CD4-positive, alpha-beta T cell (primary cell): ENCODE results near the gene PTPRN2. TPM values are rescaled to one million over a fixed set of nuclear protein-coding genes. Genes with fewer than 3 reads are reported as not detected.

ENCODE experiments used
- ATAC-seq: fragments of 200-7000 bp; cut with Tn5 transposase; one replicate; pipeline ENCODE4 v1.10.0; 2022; ENCODE audit warnings: mild to moderate bottlenecking; ENCODE audit not compliant: poor library complexity
- CTCF ChIA-PET: fragments of 350-600 bp; sonication (Branson Sonifier 250); formaldehyde crosslinking; loops from one replicate; lab custom pipeline; 2021; ENCODE audit warnings: antibody characterized with exemption, inconsistent platforms; lab: Charles Lee
- POLR2A ChIA-PET: fragments of 350-600 bp; sonication (Branson Sonifier 250); formaldehyde crosslinking; loops from one replicate; lab custom pipeline; 2021; ENCODE audit warnings: antibody characterized with exemption, inconsistent platforms; lab: Charles Lee
- DNase-seq, 14 experiments: peaks; one replicate each; pipeline ENCODE4 v3.0.0-alpha.2; 2013 to 2020; ENCODE audit warnings: mixed read lengths in 2 of 14
- H3K27ac ChIP-seq, 2 donors: one replicate each; pipeline versions ENCODE4 v1.5.1 to v1.7.0; 2013; ENCODE audit warnings: low read length in 2 of 2, low read depth in 1 of 2, mild to moderate bottlenecking in 1 of 2
- H3K27me3 ChIP-seq, 2 experiments: 1 replicate in 1 of 2; 2 replicates in 1 of 2; pipeline versions ENCODE4 v1.6.1 to v1.7.0; 2013; ENCODE audit warnings: low read length in 2 of 2, control low read depth in 1 of 2, mild to moderate bottlenecking in 1 of 2, moderate library complexity in 1 of 2; ENCODE audit not compliant: insufficient read depth in 2 of 2, control insufficient read depth in 1 of 2
- H3K36me3 ChIP-seq: one replicate; pipeline ENCODE4 v1.6.1; 2013; ENCODE audit warnings: low read length, control low read depth; ENCODE audit not compliant: insufficient read depth
- H3K4me1 ChIP-seq: one replicate; pipeline ENCODE4 v1.6.1; 2013; ENCODE audit warnings: low read length, control low read depth; ENCODE audit not compliant: insufficient read depth
- H3K4me3 ChIP-seq: one replicate; pipeline ENCODE4 v1.5.1; 2013; ENCODE audit warnings: mild to moderate bottlenecking, low read length, moderate library complexity
- H3K9me3 ChIP-seq, 2 experiments: 1 replicate in 1 of 2; 2 replicates in 1 of 2; pipeline versions ENCODE4 v1.6.1 to v1.7.0; 2013; ENCODE audit warnings: low read length in 2 of 2, mild to moderate bottlenecking in 2 of 2, control low read depth in 1 of 2, moderate library complexity in 1 of 2; ENCODE audit not compliant: control insufficient read depth in 1 of 2, insufficient read depth in 1 of 2
- H3K27ac Mint-ChIP-seq: one replicate; pipeline ENCODE4 v1.8.0; 2020; ENCODE audit warnings: mixed read lengths
- H3K27me3 Mint-ChIP-seq: one replicate; pipeline ENCODE4 v1.8.0; 2021; ENCODE audit warnings: mixed read lengths
- H3K36me3 Mint-ChIP-seq: one replicate; pipeline ENCODE4 v1.8.0; 2021; ENCODE audit warnings: low read depth, mixed read lengths
- H3K4me1 Mint-ChIP-seq: one replicate; pipeline ENCODE4 v1.8.0; 2021; ENCODE audit warnings: low read depth, mixed read lengths
- H3K4me3 Mint-ChIP-seq: one replicate; pipeline ENCODE4 v1.8.0; 2020; ENCODE audit warnings: mild to moderate bottlenecking, mixed read lengths
- H3K9me3 Mint-ChIP-seq: one replicate; pipeline ENCODE4 v1.8.0; 2020; ENCODE audit warnings: mixed read lengths
- CTCF ChIP-seq: fragments of 200-600 bp; IDR thresholded peaks from one replicate; pipeline ENCODE4 v1.8.0; 2022; ENCODE audit warnings: antibody characterized with exemption, mild to moderate bottlenecking
- intact Hi-C, 2 experiments: fragments of 100-400 bp; cut with DNase I in 1 of 2; cut with micrococcal nuclease in 1 of 2; formaldehyde crosslinking; loops; one replicate each; pipeline versions ENCODE4 v1.15.1 to v1.9.0; 2023 to 2025; cut with DNase I, micrococcal nuclease
- total RNA-seq, 174 experiments: library from RNA in 2 of 174; stranded (reverse) in 2 of 174; gene quantifications; one replicate each; pipeline ENCODE4 v1.2.3 and lab custom pipeline; 2021 to 2026

The PTPRN2 gene
- total RNA-seq, 2 experiments from 2014 or later: 0.34 to 0.44 TPM

GRCh38 chr7:158257001-158257400 lies 330.6 kb downstream of the PTPRN2 start:
- Histone ChIP-seq H3K9me3 (peaks cover 0 to 63% of the 10 kb centered on the region in 2 experiments), H3K36me3 (no peaks in the 10 kb centered on the region), H3K27ac (no peak overlapping the region), H3K27me3 (no peaks in the 10 kb centered on the region), H3K4me1 (no peaks in the 10 kb centered on the region), H3K4me3 (no peak overlapping the region)
- H3K36me3 Mint-ChIP-seq: no peaks in the 10 kb centered on the region
- H3K9me3 Mint-ChIP-seq: no peaks in the 10 kb centered on the region
- intact Hi-C loops: no loop called here
- POLR2A ChIA-PET: no interaction called here
- no peak for TF ChIP-seq CTCF
- no peak for ATAC-seq
- H3K27me3 Mint-ChIP-seq: no peaks in the 10 kb centered on the region
- no peak overlapping the region for H3K27ac Mint-ChIP-seq
- DNase-seq: no peak
- no peak overlapping the region for H3K4me3 Mint-ChIP-seq
- H3K4me1 Mint-ChIP-seq: no peaks in the 10 kb centered on the region
- CTCF ChIA-PET: no interaction called here

- ChIA-PET POLR2A (no interaction called here), CTCF (no interaction called here)
- Histone ChIP-seq H3K4me1 (no peaks in the 10 kb centered on the region), H3K4me3 (no peak overlapping the region), H3K27me3 (no peaks in the 10 kb centered on the region), H3K27ac (no peak overlapping the region), H3K9me3 (peaks cover 0 to 62% of the 10 kb centered on the region in 2 experiments), H3K36me3 (no peaks in the 10 kb centered on the region)
- intact Hi-C loops: no loop called here
- Mint-ChIP-seq H3K9me3 (no peaks in the 10 kb centered on the region), H3K4me1 (no peaks in the 10 kb centered on the region), H3K4me3 (no peak overlapping the region), H3K27ac (no peak overlapping the region), H3K36me3 (no peaks in the 10 kb centered on the region), H3K27me3 (no peaks in the 10 kb centered on the region)
- peak in 1 of 14 experiments; percentile 4 for DNase-seq
- ATAC-seq: no peak
- no peak for TF ChIP-seq CTCF
Observed at GRCh38 chr7:158256091-158256816, 331.4 kb downstream of the PTPRN2 start.

GRCh38 chr7:158255558-158255957 lies 332.1 kb downstream of the PTPRN2 start:
- intact Hi-C loops: no loop called here
- DNase-seq (no peak), ATAC-seq (no peak)
- H3K4me3 Mint-ChIP-seq: no peak overlapping the region
- H3K27me3 Mint-ChIP-seq: no peaks in the 10 kb centered on the region
- H3K4me3 ChIP-seq: no peak overlapping the region
- H3K4me1 Mint-ChIP-seq: no peaks in the 10 kb centered on the region
- no peak for TF ChIP-seq CTCF
- H3K27ac ChIP-seq: no peak overlapping the region
- H3K36me3 ChIP-seq: no peaks in the 10 kb centered on the region
- H3K4me1 ChIP-seq: no peaks in the 10 kb centered on the region
- H3K27ac Mint-ChIP-seq: no peak overlapping the region
- H3K9me3 Mint-ChIP-seq: no peaks in the 10 kb centered on the region
- CTCF ChIA-PET: no interaction called here
- peaks cover 0 to 55% of the 10 kb centered on the region in 2 experiments for H3K9me3 ChIP-seq
- H3K36me3 Mint-ChIP-seq: no peaks in the 10 kb centered on the region
- no peaks in the 10 kb centered on the region for H3K27me3 ChIP-seq
- POLR2A ChIA-PET: no interaction called here
